Caco-2 (cell line): ENCODE data around the gene OR9Q1. TPM values are rescaled to one million over a fixed set of nuclear protein-coding genes. Genes with fewer than 3 reads are reported as not detected.

Source experiments
- BruUV-seq: library from RNA; stranded (reverse); fragments of 400-500 nt; replicated peaks from 2 replicates; lab custom pipeline; 2021; lab: Mats Ljungman, UMichigan
- CTCF ChIA-PET: fragments of 300-600 bp; sonication (Branson Sonifier 250); formaldehyde crosslinking; loops from one replicate; lab custom pipeline; 2022; ENCODE audit warnings: antibody characterized with exemption; lab: Charles Lee
- POLR2A ChIA-PET: fragments of 300-600 bp; sonication (Branson Sonifier 250); formaldehyde crosslinking; loops from one replicate; lab custom pipeline; 2022; ENCODE audit warnings: antibody characterized with exemption; lab: Charles Lee
- DNase-seq, 2 experiments: peaks; one replicate each; pipeline versions ENCODE4 v3.0.0 to v3.0.0-alpha.2; 2020 to 2022
- H3K27me3 ChIP-seq: replicated peaks from 2 replicates; pipeline ENCODE4 v1.6.0; 2011; ENCODE audit warnings: low read length; ENCODE audit not compliant: control insufficient read depth, insufficient read depth
- H3K36me3 ChIP-seq: 2 replicates; pipeline ENCODE4 v1.5.1; 2011; ENCODE audit warnings: low read length; ENCODE audit not compliant: control insufficient read depth, insufficient read depth
- H3K4me1 ChIP-seq: fragments of 250-450 bp; sonication (Bioruptor Pico); 2 replicates; pipeline ENCODE4 v1.5.1; 2020; ENCODE audit warnings: mild to moderate bottlenecking
- H3K4me3 ChIP-seq: 2 replicates; pipeline ENCODE4 v1.5.1; 2011; ENCODE audit warnings: low read depth, mild to moderate bottlenecking, control low read depth, low read length
- H3K9me3 ChIP-seq: fragments of 250-450 bp; sonication (Bioruptor Pico); 2 replicates; pipeline ENCODE4 v1.5.1; 2020; ENCODE audit warnings: mild to moderate bottlenecking, moderate library complexity
- H3K27ac Mint-ChIP-seq: one replicate; pipeline ENCODE4 v1.8.0; 2022; ENCODE audit warnings: mixed read lengths; ENCODE audit not compliant: unreplicated experiment
- H3K27me3 Mint-ChIP-seq: one replicate; pipeline ENCODE4 v1.8.0; 2022; ENCODE audit warnings: mixed read lengths; ENCODE audit not compliant: insufficient read depth, unreplicated experiment
- H3K36me3 Mint-ChIP-seq: one replicate; pipeline ENCODE4 v1.8.0; 2022; ENCODE audit warnings: mild to moderate bottlenecking, mixed read lengths; ENCODE audit not compliant: insufficient read depth, unreplicated experiment
- H3K4me1 Mint-ChIP-seq: one replicate; pipeline ENCODE4 v1.8.0; 2022; ENCODE audit warnings: low read depth, mixed read lengths; ENCODE audit not compliant: unreplicated experiment
- H3K4me3 Mint-ChIP-seq: one replicate; pipeline ENCODE4 v1.8.0; 2022; ENCODE audit warnings: mild to moderate bottlenecking, moderate library complexity, mixed read lengths; ENCODE audit not compliant: unreplicated experiment
- H3K9me3 Mint-ChIP-seq: one replicate; pipeline ENCODE4 v1.8.0; 2022; ENCODE audit warnings: mixed read lengths; ENCODE audit not compliant: unreplicated experiment
- CTCF ChIP-seq, 2 experiments: fragments of 200-600 bp in 1 of 2; IDR thresholded peaks; 1 replicate in 1 of 2; 2 replicates in 1 of 2; pipeline versions ENCODE4 v1.5.1 to v1.8.0; 2011 to 2022; ENCODE audit warnings: antibody characterized with exemption in 1 of 2, control low read depth in 1 of 2, inconsistent platforms in 1 of 2, low read depth in 1 of 2, low read length in 1 of 2, mild to moderate bottlenecking in 1 of 2, moderate library complexity in 1 of 2; ENCODE audit not compliant: insufficient read depth in 1 of 2, severe bottlenecking in 1 of 2, unreplicated experiment in 1 of 2
- intact Hi-C: fragments of 100-400 bp; cut with micrococcal nuclease; formaldehyde crosslinking; loops from one replicate; pipeline ENCODE4 v1.10.0; 2022; ENCODE audit not compliant: unreplicated experiment
- total RNA-seq: library from RNA; stranded (reverse); gene quantifications from 2 replicates; pipeline ENCODE4 v1.2.3, GENCODE V29; 2022

The OR9Q1 gene
- total RNA-seq, 1 experiment from 2014 or later = not detected

GRCh38 chr11:58003036-58003435 lies 20.6 kb upstream of the OR9Q1 start:
- H3K27me3 Mint-ChIP-seq = no peaks in the 10 kb centered on the region
- ChIA-PET CTCF (no interaction called here), POLR2A (no interaction called here)
- peaks cover 6% of the 10 kb centered on the region for H3K4me1 Mint-ChIP-seq
- H3K27ac Mint-ChIP-seq = no peak overlapping the region
- intact Hi-C loops = no loop called here
- H3K36me3 ChIP-seq = no peaks in the 10 kb centered on the region
- H3K27me3 ChIP-seq = no peaks in the 10 kb centered on the region
- H3K4me1 ChIP-seq = no peaks in the 10 kb centered on the region
- no peak overlapping the region for H3K4me3 Mint-ChIP-seq
- no peak for TF ChIP-seq CTCF (IDR thresholded peaks at IDR 0.05; ENCODE audit: insufficient read depth in 1 of 2, low read depth in 1 of 2, low read length in 1 of 2, severe bottlenecking in 1 of 2, unreplicated experiment in 1 of 2)
- BruUV-seq = no TSS peak
- H3K4me3 ChIP-seq = no peak overlapping the region
- DNase-seq = no peak
- no peaks in the 10 kb centered on the region for H3K9me3 ChIP-seq
- H3K9me3 Mint-ChIP-seq = no peaks in the 10 kb centered on the region
- no peaks in the 10 kb centered on the region for H3K36me3 Mint-ChIP-seq

- no peaks in the 10 kb centered on the region for H3K27me3 Mint-ChIP-seq
- no peak for TF ChIP-seq CTCF (IDR thresholded peaks at IDR 0.05; ENCODE audit: insufficient read depth in 1 of 2, low read depth in 1 of 2, low read length in 1 of 2, severe bottlenecking in 1 of 2, unreplicated experiment in 1 of 2)
- no TSS peak for BruUV-seq
- H3K36me3 ChIP-seq = no peaks in the 10 kb centered on the region
- no peaks in the 10 kb centered on the region for H3K9me3 ChIP-seq
- H3K4me3 Mint-ChIP-seq = no peak overlapping the region
- H3K4me1 Mint-ChIP-seq = peaks cover 6% of the 10 kb centered on the region
- H3K27me3 ChIP-seq = no peaks in the 10 kb centered on the region
- H3K27ac Mint-ChIP-seq = no peak overlapping the region
- no peak overlapping the region for H3K4me3 ChIP-seq
- ChIA-PET CTCF (no interaction called here), POLR2A (no interaction called here)
- intact Hi-C loops = no loop called here
- no peak for DNase-seq
- H3K4me1 ChIP-seq = no peaks in the 10 kb centered on the region
- no peaks in the 10 kb centered on the region for H3K36me3 Mint-ChIP-seq
- H3K9me3 Mint-ChIP-seq = no peaks in the 10 kb centered on the region
Measured at GRCh38 chr11:58003591-58003990, 20.1 kb upstream of the OR9Q1 start.

- Mint-ChIP-seq H3K4me1 (peaks cover 6% of the 10 kb centered on the region), H3K27ac (no peak overlapping the region), H3K27me3 (no peaks in the 10 kb centered on the region), H3K36me3 (no peaks in the 10 kb centered on the region), H3K9me3 (no peaks in the 10 kb centered on the region), H3K4me3 (no peak overlapping the region)
- no peaks in the 10 kb centered on the region for H3K36me3 ChIP-seq
- no peaks in the 10 kb centered on the region for H3K9me3 ChIP-seq
- H3K4me1 ChIP-seq = no peaks in the 10 kb centered on the region
- BruUV-seq = no TSS peak
- DNase-seq = no peak
- no peaks in the 10 kb centered on the region for H3K27me3 ChIP-seq
- TF ChIP-seq CTCF (IDR thresholded peaks at IDR 0.05; ENCODE audit: insufficient read depth in 1 of 2, low read depth in 1 of 2, low read length in 1 of 2, severe bottlenecking in 1 of 2, unreplicated experiment in 1 of 2) = no peak
- intact Hi-C loops = no loop called here
- ChIA-PET CTCF (no interaction called here), POLR2A (no interaction called here)
- H3K4me3 ChIP-seq = no peak overlapping the region
Measured at GRCh38 chr11:58004664-58005063, 19.0 kb upstream of the OR9Q1 start.
